Central memory CD8-positive, alpha-beta T cell (primary cell): Measurements from ENCODE around the gene DHPS.

ENCODE experiments used
- ATAC-seq: fragments of 150-1000 bp; cut with Tn5 transposase; replicated peaks from 2 replicates; pipeline ENCODE4 v1.10.0; 2022; ENCODE audit warnings: mild to moderate bottlenecking, moderate FRiP score, moderate number of reproducible peaks; ENCODE audit not compliant: poor library complexity, severe bottlenecking; ENCODE audit errors: extremely low read depth
- DNase-seq, 2 donors: peaks; one replicate each; pipeline ENCODE4 v3.0.0; 2021; ENCODE audit warnings: low spot score in 2 of 2
- H3K27ac Mint-ChIP-seq: one replicate; pipeline ENCODE4 v1.8.0; 2022; ENCODE audit warnings: low read depth, mild to moderate bottlenecking, moderate library complexity, mixed read lengths
- H3K27me3 Mint-ChIP-seq: one replicate; pipeline ENCODE4 v1.8.0; 2022; ENCODE audit warnings: mixed read lengths
- H3K36me3 Mint-ChIP-seq: one replicate; pipeline ENCODE4 v1.8.0; 2022; ENCODE audit warnings: mild to moderate bottlenecking, moderate library complexity, mixed read lengths; ENCODE audit not compliant: insufficient read depth
- H3K4me1 Mint-ChIP-seq: one replicate; pipeline ENCODE4 v1.8.0; 2022; ENCODE audit warnings: mixed read lengths
- H3K4me3 Mint-ChIP-seq: one replicate; pipeline ENCODE4 v1.8.0; 2022; ENCODE audit warnings: mild to moderate bottlenecking, moderate library complexity, mixed read lengths
- H3K9me3 Mint-ChIP-seq: one replicate; pipeline ENCODE4 v1.8.0; 2022; ENCODE audit warnings: mixed read lengths

The DHPS gene

DNA sequence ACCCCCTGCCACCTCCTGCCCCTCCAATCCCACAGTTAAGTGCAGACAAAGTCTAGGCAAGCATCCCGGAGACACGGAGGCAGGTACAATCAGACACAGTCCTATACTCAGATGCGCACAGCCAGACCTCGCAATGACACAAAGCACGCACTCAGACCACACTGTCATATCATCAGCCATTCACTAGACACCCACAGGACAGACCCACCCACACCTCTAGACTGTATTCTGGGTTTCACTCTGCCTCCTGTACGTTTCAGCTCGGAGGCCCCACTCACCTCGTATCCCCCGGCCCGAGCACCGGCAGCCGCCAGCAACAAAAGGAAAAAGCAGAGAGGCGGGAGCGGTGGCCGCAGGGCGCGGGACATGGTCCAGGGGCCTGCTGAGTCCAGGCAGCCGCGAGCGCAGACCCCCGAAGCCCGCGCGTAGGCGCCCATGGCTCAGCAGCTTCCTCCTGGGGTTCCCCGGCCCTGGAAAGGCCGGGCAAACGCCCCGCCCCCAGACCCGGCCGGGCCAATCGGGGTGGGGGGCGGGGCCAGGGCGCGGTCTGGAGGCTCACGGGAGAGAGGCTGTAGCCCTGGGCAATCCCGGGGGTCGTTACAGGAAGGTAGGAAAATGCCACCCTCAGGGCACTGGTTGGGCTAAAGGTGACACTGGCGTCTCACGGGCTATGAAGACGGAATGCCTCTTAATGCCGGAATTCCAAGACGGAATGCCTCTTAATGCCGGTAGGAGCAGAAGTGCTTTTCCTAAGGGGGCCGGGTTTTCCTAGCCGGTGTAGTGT lies 15.2 kb downstream of the DHPS start, which contains the start of the genes MAN2B1 and WDR83:
Gene MAN2B1 (minus strand): TSS at position 478 of the 784 bp plus-strand sequence. CDS start 41 bp downstream, at position 437.
Gene WDR83 (plus strand): TSS at position 543 of the 784 bp plus-strand sequence. CDS start 2,984 bp downstream, outside the sequence.
- no peaks in the 10 kb centered on the region for H3K9me3 Mint-ChIP-seq
- H3K36me3 Mint-ChIP-seq = peaks cover 34% of the 10 kb centered on the region
- no peaks in the 10 kb centered on the region for H3K27me3 Mint-ChIP-seq
- peaks cover 42% of the 10 kb centered on the region for H3K4me1 Mint-ChIP-seq
- H3K27ac Mint-ChIP-seq = peak within 1 kb of the TSS; percentile 95
- peak; percentile 49 to 60 for DNase-seq
- peak; percentile 69 for ATAC-seq
- peak within 1 kb of the TSS; percentile 98 for H3K4me3 Mint-ChIP-seq

DNA sequence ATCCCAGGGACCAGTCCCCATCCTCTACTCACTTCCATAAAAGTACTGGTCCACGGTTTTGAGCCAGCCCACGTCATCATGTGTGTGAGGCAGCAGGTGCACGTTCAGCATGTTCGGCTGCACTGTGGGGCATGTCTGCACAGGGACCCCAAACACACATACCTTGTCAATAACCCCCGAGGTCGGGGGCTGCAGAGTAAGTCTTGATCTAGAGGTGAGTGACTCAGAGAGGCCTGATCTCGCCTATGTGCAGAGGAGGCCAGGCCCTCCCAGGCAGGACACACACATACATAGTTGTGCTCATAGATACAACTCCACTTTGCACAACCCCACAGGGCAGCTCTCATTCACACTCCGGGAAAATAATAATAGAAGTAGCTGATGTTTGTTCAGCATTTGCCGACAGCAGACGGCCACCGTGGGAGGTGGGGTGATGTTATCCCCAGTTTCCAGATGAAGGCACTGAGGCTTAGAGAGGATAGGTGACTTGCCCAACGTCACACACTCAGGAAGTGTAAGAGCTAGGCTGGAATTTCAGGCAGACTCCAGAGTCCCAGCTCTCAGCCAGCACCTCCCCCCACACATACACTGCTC lies 15.9 kb downstream of the DHPS start:
- H3K4me1 Mint-ChIP-seq = peaks cover 42% of the 10 kb centered on the region

DNA sequence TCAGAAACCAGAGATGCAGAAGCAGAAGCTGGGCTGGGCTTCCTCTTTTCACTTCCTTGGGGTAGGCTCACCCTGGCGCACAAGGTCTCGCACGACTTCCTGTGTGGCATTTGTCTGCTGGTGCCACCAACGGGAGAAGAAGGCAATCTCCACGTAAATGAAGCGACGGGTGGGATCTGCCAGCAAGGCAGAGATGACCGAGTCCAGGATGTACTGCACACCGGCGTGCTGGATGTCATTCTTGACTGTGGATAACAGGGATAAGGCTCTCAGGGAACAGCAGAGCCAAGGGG lies 16.5 kb downstream of the DHPS start:
- ATAC-seq (peak; percentile 34), DNase-seq (no peak)
- Mint-ChIP-seq H3K9me3 (no peaks in the 10 kb centered on the region), H3K4me1 (peaks cover 38% of the 10 kb centered on the region), H3K27me3 (no peaks in the 10 kb centered on the region), H3K36me3 (peaks cover 42% of the 10 kb centered on the region), H3K4me3 (peak overlapping the region; percentile 98), H3K27ac (peak overlapping the region; percentile 95)

More for the DNA sequence above, 15.9 kb downstream of the DHPS start:
- Mint-ChIP-seq H3K27ac (peak overlapping the region; percentile 95), H3K9me3 (no peaks in the 10 kb centered on the region), H3K36me3 (peaks cover 41% of the 10 kb centered on the region), H3K27me3 (no peaks in the 10 kb centered on the region), H3K4me3 (peak overlapping the region; percentile 98)
- peak; percentile 5 for ATAC-seq
- DNase-seq = no peak

DNA sequence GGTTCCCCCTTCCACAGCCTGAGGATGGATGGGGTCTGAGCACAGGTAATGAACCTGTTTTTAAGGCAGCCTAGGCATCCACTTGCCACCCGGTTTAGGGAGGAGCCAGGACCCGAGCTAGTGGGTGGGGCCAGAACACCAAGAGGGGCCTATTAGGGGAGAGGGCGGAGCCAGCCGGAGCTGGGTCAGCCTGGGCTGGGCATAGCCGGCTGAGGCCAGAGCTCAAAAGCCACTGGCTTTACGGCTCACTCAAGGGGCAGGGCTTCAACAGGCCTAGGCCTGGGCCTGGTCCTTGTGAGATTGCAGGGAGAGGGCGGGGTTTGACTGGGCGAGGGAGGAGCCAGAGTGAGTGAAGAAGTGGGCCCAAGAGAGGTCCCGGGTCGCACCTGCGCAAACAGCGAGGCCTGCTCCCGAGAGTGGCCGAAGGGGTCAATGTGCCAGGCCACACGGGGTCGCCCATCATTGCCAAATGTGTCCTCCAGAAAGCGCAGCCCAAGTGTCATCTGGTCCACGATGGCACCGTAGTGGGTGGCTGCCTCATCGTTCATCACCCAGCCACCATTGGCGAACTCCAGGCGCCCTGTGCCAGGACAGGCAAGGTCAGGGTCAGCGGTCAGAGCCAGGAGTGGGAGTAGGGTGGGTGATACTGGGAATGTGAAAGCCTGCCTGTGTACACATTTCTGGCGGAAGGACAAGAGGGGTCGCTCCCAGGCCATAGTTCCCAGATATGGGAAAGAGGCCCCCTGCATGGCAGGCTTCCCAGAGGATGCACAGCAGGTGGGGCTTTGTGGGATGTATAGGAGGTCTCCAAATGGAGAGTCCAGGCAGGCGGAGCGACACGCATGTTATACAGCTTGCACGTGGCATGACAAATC lies 17.0 kb downstream of the DHPS start:
- ATAC-seq (no peak), DNase-seq (no peak)
- Mint-ChIP-seq H3K4me1 (peaks cover 37% of the 10 kb centered on the region), H3K4me3 (peak overlapping the region; percentile 98), H3K27me3 (no peaks in the 10 kb centered on the region), H3K9me3 (no peaks in the 10 kb centered on the region), H3K36me3 (peaks cover 45% of the 10 kb centered on the region), H3K27ac (peak overlapping the region; percentile 95)

DNA sequence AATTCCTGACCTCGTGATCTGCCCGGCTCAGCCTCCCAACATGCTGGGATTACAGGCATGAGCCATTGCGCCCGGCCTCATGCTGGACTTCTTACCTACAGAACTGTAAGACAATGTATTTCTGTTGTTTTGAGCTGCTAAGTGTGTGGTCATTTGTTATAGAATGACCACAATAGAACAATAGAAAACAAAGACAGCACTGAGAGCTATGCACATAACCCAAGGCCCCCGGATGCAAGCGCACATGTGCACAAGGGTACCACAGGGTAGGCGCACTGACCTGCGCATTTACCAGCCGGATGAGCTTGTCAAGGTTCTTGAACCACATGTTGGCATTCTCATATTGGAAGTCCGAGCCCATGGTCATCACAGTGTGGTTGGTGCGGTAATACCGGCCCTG lies 20.7 kb downstream of the DHPS start:
- no peak overlapping the region for H3K27ac Mint-ChIP-seq
- no peak overlapping the region for H3K4me3 Mint-ChIP-seq
- DNase-seq (no peak), ATAC-seq (no peak)
- H3K4me1 Mint-ChIP-seq = peaks cover 14% of the 10 kb centered on the region
- H3K27me3 Mint-ChIP-seq = no peaks in the 10 kb centered on the region
- peaks cover 58% of the 10 kb centered on the region for H3K36me3 Mint-ChIP-seq
- H3K9me3 Mint-ChIP-seq = no peaks in the 10 kb centered on the region

DNA sequence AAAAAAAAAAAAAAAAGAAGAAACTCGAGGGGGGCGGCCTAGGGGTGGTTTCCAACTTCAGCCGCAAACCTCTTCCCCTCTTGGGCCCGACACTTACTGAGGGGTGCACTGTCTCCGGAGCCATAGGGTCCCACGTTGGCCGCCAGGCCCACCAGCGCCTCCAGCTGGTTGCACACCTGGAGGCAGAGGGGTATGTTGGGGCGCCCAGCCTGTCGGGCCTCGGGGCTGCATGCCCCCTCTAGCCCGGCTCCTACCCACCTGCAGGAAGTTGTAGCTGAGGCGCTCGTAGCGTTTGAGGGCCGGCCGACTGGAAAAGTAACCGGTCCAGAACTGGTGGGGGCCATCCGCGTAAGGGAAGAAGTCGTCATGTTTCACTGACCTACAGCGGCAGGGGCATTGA lies 23.7 kb downstream of the DHPS start:
- DNase-seq (no peak), ATAC-seq (no peak)
- H3K27me3 Mint-ChIP-seq = no peaks in the 10 kb centered on the region
- H3K9me3 Mint-ChIP-seq = no peaks in the 10 kb centered on the region
- H3K4me3 Mint-ChIP-seq = no peak overlapping the region
- H3K36me3 Mint-ChIP-seq = peaks cover 57% of the 10 kb centered on the region
- H3K27ac Mint-ChIP-seq = no peak overlapping the region
- H3K4me1 Mint-ChIP-seq = no peaks in the 10 kb centered on the region

DNA sequence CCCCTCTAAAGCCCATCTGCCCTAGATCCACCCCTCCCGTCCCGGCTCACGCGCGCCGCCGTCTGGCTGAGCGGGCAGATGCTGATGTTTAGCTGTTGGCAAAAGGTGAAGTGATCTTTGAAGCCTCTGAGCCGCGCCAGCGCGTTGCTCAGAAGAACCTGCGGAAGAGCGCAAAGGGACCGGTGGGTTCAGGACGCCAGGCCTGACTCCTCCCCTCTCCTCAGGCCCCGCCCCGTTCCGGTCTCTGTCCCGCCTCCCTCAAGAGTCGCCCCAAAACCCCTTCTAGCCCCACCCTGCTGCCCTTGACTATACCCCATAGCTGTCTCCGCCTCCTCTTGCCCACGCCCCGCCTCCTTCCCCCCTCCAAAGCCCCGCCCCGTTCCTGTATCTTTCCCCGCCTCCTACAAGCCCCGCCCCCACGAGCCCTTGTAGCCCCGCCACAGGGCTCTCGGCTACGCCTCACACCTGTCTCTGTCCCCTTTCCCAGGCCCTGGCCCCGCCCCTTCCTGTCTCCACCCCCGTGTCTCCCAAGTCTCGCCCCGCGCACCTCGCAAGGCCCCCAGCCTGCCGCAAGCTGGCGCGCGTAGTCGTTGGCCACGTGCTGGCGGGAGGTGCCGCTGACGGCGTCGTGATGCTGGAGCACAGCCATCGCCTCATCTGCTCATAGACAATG lies 24.6 kb downstream of the DHPS start:
- Mint-ChIP-seq H3K4me1 (no peaks in the 10 kb centered on the region), H3K27ac (no peak overlapping the region), H3K9me3 (no peaks in the 10 kb centered on the region), H3K36me3 (peaks cover 58% of the 10 kb centered on the region), H3K4me3 (no peak overlapping the region), H3K27me3 (no peaks in the 10 kb centered on the region)
- ATAC-seq = no peak
- DNase-seq = no peak

DNA sequence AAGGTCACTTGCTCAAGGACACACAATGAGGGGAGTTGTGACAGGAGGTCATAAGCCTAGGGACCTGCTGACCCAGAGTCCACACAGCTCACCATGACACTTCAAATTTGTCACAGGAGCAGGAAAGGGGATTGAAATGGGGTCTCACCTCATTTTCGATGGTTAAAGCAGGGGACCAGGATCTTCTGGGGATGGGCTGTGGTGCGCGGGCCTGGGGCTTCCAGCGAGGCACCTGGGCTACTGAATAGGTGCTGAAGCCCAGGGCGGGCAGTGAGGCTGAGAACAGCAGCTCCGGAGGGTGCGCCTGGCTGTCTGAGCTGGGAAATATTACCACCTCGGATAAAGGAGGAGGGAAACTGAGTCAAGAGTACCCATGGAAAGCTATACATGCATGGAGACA lies 26.1 kb downstream of the DHPS start:
- Mint-ChIP-seq H3K4me1 (no peaks in the 10 kb centered on the region), H3K9me3 (no peaks in the 10 kb centered on the region), H3K36me3 (peaks cover 55% of the 10 kb centered on the region), H3K27me3 (no peaks in the 10 kb centered on the region), H3K27ac (no peak overlapping the region), H3K4me3 (no peak overlapping the region)
- no peak for DNase-seq
- ATAC-seq = no peak

DNA sequence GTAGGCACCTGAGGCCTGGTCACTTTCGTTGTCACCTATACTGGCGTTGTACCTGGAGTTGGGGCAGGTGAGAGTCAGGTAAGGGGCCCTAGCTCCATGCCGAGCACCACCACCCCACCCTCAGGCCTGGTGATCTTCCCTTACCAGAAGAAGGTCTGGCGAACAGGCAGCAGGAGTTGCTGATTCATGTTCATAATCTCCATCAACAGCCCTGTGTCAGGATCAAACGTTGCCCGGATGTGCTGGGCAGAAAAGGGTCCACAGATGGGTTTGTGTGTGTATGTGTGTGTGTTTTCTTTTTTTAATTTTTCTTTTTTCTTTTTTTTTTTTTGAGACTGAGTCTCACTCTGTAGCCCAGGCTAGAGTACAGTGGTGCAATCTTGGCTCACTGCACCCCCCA lies 29.5 kb downstream of the DHPS start:
- no peak overlapping the region for H3K4me3 Mint-ChIP-seq
- H3K9me3 Mint-ChIP-seq = no peaks in the 10 kb centered on the region
- no peaks in the 10 kb centered on the region for H3K27me3 Mint-ChIP-seq
- ATAC-seq = no peak
- peak overlapping the region; percentile 32 for H3K27ac Mint-ChIP-seq
- peaks cover 34% of the 10 kb centered on the region for H3K36me3 Mint-ChIP-seq
- H3K4me1 Mint-ChIP-seq = no peaks in the 10 kb centered on the region
- no peak for DNase-seq

DNA sequence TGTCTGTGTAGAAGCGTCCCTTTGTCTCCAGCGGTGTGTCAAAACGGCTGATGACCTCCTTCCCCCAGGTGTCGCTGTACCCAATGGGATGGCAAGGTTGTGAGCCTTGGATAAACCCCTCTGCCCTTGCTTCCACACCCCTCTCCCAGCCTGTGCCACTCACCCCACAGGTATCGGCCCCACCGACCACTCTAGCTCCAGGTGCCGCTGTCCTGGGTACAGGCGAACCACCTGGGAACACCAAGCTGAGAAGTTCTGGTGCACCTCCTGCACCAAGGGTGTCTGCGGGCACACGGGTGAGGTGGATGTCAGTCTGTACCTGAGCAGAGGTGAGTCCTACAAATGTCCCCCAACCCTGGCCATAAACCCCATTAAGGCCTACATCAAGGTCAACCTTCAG lies 31.7 kb downstream of the DHPS start:
- H3K9me3 Mint-ChIP-seq = no peaks in the 10 kb centered on the region
- no peaks in the 10 kb centered on the region for H3K4me1 Mint-ChIP-seq
- H3K36me3 Mint-ChIP-seq = peaks cover 20% of the 10 kb centered on the region
- H3K4me3 Mint-ChIP-seq = no peak overlapping the region
- H3K27me3 Mint-ChIP-seq = no peaks in the 10 kb centered on the region
- DNase-seq (no peak), ATAC-seq (no peak)
- H3K27ac Mint-ChIP-seq = peak overlapping the region; percentile 38

DNA sequence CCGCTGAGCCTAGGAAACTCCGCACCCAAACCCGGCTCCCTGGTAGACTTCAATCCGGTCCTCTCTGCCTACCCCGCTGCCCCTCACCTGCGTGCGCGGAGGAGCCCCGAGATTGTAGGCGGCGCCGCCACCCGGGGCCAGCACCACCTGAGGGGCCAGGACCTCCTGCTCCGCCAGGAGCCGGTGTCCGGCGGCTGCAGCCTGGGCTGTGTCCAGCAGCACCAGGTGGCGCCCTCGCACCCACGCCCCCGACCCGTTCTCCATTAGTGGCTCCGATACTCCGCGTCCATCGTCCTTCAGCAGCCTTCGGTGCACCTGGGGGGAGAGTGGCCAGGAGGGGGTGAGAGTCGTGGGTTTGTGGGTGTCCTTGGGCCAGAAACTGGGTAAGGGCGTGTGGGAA lies 33.6 kb downstream of the DHPS start:
- Mint-ChIP-seq H3K27ac (no peak overlapping the region), H3K27me3 (no peaks in the 10 kb centered on the region)
- no peak for ATAC-seq

DNA sequence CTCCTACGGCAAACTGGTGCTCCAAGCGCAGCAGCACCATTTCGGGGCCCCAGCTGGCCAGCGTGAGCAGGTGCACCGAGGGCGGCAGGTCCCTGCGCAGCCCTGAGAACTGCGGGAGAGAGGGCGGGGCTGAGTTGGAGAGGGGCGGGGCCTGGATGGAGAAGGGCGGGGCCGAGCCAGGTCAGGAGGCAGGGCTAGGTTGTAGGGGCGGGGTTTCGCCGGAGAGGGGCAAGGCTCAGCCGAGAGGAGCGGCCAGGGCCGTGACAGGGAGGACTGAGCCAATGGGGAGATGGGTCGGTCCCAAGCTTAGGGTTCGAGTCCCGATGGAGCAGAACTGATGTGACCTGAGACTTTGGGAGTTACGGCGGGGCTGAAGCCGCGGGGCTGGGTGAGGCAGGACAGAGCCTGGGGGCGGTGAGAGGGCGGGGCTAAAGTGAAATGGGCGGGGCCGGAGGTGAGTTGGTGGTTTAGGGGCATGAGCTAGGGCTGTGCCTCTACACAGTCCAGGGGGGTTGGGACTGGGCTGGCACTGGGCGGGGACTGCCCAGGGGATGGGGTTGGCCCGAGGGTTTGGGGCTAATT lies 34.1 kb downstream of the DHPS start:
- H3K9me3 Mint-ChIP-seq = no peaks in the 10 kb centered on the region
- ATAC-seq (peak; percentile 14), DNase-seq (no peak)
- no peak overlapping the region for H3K27ac Mint-ChIP-seq
- H3K4me3 Mint-ChIP-seq = no peak overlapping the region
- H3K27me3 Mint-ChIP-seq = no peaks in the 10 kb centered on the region
- H3K4me1 Mint-ChIP-seq = no peaks in the 10 kb centered on the region
- H3K36me3 Mint-ChIP-seq = peaks cover 19% of the 10 kb centered on the region

More for the DNA sequence above, 33.6 kb downstream of the DHPS start:
- no peaks in the 10 kb centered on the region for H3K9me3 Mint-ChIP-seq
- peaks cover 20% of the 10 kb centered on the region for H3K36me3 Mint-ChIP-seq
- DNase-seq = no peak
- H3K4me3 Mint-ChIP-seq = no peak overlapping the region
- no peaks in the 10 kb centered on the region for H3K4me1 Mint-ChIP-seq
